NB4 (cell line): ENCODE measurements around the gene GLT8D2.

Experiments
- POLR2A ChIP-seq: IDR thresholded peaks from 2 replicates; pipeline ENCODE4 v1.6.1; 2011; ENCODE audit warnings: mild to moderate bottlenecking; ENCODE audit not compliant: insufficient read length; ENCODE audit errors: extremely low read depth
- TF ChIP-seq, protein P1 (sequence below): IDR thresholded peaks from one replicate; pipeline ENCODE4 v1.5.1; 2012; ENCODE audit warnings: low read depth, low read length

DNA sequence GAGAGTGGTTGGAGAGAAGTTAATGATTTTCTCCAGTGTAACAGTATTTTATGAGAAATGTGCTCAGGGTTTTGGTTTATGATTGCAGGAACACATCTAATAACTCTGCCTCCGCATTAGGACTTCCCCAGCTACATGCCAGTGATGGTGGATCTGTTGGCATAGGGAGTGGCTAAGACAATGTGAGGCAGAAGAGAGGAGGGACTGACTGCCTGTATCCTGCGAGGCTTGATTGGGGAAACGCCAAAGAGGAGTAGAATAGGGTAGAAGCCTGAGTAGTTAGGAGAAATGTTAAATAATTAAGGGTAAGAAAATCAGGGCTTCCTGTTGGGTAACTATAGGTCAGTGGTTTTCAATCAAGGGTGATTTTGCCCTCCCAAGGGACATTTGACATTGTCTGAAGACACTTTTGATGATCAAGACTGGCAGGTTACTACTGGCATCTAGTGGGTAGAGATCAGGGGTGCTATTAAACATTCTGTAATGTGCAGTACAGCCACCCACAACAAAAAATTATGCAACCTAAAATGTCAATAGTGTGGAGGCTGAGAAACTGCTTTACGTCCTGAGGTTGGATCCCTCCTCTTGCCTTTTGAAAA, 71.5 kb downstream of the GLT8D2 start:
- TF ChIP-seq, protein P1, sequence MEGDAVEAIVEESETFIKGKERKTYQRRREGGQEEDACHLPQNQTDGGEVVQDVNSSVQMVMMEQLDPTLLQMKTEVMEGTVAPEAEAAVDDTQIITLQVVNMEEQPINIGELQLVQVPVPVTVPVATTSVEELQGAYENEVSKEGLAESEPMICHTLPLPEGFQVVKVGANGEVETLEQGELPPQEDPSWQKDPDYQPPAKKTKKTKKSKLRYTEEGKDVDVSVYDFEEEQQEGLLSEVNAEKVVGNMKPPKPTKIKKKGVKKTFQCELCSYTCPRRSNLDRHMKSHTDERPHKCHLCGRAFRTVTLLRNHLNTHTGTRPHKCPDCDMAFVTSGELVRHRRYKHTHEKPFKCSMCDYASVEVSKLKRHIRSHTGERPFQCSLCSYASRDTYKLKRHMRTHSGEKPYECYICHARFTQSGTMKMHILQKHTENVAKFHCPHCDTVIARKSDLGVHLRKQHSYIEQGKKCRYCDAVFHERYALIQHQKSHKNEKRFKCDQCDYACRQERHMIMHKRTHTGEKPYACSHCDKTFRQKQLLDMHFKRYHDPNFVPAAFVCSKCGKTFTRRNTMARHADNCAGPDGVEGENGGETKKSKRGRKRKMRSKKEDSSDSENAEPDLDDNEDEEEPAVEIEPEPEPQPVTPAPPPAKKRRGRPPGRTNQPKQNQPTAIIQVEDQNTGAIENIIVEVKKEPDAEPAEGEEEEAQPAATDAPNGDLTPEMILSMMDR, result no peak
- no peak for TF ChIP-seq POLR2A
